HG02852 (cell line): ENCODE results near the gene RAB5B.
"Not testable (repeated sequence)": the region's sequence is repeated elsewhere in the genome, so short reads cannot be mapped to it uniquely, and the experiment has no call there.

Experiments
- ATAC-seq: cut with Tn5 transposase; IDR thresholded peaks from one replicate; pipeline ENCODE4 v1.9.1; 2021; ENCODE audit warnings: mild to moderate bottlenecking, moderate library complexity; ENCODE audit not compliant: unreplicated experiment

Gene RAB5B

GRCh38 chr12:56013482-56013881 lies 39.6 kb downstream of the RAB5B start:
- no peak for ATAC-seq

DNA sequence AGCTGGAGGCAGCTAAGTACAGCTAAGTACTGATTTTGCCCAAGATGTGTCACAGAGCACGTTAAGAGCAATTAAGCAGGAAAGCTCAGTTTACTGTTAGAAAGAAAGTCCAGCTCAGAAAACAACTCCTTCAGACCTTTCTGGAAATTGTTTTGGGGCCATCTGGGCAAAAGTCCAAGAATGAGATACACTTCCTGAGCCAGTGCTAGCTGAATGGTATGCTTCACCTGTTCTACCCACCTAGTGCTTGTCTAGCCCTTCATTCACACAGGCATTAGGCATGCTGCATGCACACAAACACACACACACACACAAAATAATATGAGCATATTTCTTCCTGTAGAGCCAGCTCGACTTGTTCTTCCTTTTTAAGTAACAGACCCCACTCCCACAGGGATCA lies 40.3 kb downstream of the RAB5B start:
- ATAC-seq: no peak

DNA sequence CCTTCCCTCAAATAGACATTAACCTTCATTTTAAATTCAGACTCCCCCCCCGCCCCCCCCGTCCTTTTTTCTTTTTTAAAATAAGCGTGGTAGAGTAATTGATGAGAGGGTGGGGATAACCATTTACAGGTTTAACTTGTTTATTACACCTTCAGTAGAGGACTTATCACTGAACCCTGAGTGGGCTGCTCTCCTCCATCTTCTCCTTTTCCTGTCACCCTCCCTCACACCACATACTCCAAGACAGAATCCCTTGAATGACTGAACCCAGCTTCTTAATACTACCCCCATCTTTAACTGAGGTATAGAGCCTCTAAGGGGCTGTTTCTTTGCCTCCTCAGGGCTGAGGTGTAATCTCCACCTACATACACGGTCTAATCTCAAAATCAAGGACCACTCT lies 43.3 kb downstream of the RAB5B start:
- ATAC-seq: no peak

GRCh38 chr12:56018356-56018755 lies 44.5 kb downstream of the RAB5B start:
- no peak for ATAC-seq

DNA sequence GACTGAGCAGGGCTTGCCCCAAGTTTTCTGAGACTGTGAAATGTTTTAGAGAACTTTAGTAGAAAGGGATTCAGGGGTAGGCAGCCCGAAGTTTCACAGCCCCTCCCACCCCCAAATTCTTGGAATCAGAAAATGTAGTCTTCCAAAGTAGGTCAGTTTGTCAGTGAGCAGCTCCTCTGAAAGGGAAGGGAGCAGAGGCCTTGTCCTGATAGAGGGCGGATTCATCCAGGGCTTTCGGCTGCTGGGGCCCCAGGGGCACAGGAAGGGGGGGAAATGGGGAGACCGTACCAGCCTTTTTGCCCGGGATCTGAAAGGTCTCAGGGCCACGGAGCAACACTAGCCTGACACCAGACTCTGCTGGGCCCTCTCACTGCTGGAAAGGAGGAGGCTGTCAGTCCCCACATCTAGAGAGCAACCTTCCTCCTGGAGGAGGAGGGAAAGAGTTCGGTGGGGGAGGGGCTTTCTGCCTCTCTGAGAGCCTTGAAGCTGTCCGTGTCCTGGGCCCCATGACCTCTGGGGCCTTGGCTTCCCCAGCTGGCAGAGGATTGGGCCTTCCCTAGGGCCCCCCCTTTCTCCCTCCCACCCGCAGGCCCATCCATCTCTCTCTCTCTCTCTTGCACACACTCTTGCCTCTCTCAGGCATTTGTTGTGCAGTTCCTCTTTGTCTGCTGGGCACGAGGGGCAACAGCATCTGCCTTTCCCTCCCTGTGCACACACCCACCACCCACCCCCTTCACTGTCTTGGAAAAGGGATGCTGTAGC lies 46.7 kb downstream of the RAB5B start, which contains the start of gene IKZF4:
Gene IKZF4, plus strand, starts transcription at position 621 of the 762 bp plus-strand sequence. CDS start 451 bp downstream, outside the sequence.
- no peak for ATAC-seq

DNA sequence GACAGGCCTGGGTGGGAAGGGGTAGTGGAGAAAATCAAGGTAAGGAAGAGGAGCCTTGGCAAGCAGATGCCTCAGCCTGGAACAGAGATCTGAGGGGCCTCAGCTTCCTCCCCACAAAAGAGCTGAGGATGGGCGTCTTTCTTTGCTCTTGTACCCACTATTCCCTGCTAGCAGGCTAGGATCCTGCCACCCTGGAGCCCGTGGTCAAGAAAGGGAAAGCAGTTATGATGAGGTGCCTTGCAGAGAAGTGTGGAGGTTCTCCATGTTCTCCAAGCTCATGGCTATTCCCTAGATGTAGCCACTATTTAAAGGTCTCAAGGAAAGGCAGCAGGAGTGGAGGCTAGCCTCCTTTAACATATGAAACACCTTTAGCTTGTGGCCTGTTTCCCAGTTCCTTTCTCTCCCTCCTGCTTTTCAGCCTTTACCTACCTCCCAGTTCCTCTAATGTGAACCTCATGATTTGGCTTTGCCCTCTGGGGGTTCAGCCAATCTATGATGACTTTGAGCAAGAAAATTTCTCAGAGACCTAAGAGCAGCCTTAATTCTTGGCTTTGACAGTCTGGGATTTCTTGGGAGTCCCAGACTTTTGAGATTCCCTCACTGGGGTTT lies 48.1 kb downstream of the RAB5B start:
- no peak for ATAC-seq

DNA sequence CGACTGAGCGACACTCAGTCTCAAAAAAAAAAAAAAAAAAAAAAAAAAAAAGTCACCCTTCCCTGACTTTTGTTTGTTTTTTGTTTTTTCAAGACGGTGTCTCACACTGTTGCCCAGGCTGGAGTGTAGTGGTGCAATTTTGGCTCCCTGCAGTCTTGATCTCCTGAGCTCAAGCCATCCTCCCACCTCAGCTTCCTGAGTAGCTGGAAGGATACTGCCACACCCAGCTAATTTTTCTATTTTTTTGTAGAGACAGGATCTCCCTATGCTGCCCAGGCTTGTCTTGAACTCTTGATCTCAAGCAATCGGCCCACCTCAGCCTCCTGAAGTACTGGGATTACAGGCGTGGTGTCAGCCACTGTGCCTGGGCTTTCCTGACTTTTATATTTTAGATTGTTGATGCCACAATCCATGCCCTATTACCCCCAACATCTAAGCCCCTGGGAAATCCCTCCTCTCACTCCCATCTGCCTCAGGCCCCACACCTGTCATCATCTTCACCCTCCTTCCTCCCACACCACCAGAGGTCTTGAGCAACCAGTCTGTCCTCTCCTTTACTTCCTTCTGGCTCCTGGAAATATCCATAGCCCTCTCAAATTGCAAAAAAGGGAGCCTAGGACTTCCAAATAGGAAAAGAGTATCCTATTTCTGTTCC lies 54.8 kb downstream of the RAB5B start:
- ATAC-seq: no peak

GRCh38 chr12:56029166-56029519 lies 55.3 kb downstream of the RAB5B start:
- no peak for ATAC-seq

DNA sequence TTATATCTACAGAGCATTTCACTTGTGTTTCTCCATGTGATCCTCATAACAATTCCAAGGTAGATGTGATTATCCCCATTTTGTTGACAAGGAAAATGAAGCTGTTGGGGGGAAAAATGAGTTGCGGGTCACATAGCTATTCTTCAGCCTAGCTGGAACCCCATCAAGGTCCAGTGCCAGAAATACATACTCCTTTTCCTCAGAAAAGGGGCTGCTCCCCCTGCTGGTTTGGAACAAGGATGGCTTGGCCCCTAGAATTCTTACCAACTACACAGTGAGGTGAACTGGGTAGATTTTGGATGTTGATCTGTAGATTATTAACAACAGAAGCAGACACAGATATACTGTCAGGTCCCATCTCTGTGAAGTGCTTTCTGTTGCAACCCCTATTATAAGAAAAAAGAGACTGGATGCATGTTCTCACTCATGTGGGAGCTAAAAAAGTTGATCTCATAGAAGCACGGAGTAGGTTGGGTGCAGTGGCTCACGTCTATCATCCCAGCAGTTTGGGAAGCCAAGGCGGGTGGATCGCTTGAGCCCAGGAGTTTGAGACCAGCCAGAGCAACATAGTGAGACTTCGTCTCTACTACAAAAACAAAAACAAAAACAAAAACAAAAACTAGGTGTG lies 55.9 kb downstream of the RAB5B start:
- ATAC-seq: no peak

- ATAC-seq: no peak
These were observed 58.1 kb downstream of the RAB5B start for GRCh38 chr12:56031987-56032386.

GRCh38 chr12:56034586-56035332 lies 60.9 kb downstream of the RAB5B start:
- no peak for ATAC-seq

DNA sequence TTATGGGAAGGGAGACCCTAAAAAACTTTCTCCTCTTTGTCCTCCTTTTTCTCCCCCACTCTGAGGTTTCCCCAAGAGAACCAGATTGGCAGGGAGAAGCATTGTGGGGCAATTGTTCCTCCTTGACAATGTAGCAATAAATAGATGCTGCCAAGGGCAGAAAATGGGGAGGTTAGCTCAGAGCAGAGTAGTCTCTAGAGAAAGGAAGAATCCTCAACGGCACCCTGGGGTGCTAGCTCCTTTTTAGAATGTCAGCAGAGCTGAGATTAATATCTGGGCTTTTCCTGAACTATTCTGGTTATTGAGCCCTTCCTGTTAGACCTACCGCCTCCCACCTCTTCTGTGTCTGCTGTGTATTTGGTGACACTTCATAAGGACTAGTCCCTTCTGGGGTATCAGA lies 63.3 kb downstream of the RAB5B start:
- no peak for ATAC-seq

DNA sequence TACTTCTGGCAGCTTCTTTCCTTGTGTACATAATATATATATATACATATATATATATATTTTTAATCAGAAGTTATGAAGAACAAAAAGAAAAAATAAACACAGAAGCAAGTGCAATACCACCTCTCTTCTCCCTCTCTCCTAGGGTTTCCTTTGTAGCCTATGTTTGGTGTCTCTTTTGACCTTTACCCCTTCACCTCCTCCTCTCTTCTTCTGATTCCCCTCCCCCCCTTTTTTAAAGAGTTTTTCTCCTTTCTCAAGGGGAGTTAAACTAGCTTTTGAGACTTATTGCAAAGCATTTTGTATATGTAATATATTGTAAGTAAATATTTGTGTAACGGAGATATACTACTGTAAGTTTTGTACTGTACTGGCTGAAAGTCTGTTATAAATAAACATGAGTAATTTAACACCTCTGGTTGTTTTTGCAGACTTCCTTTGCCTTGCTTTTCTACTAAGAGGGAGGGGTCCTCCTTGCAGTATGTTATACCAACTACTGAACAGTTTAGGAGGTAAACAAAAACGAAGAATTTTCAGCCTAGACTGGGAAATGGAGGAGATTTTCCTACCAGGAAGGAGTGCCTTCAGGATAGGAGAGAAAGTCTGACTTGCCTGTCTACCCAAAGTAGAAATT lies 64.3 kb downstream of the RAB5B start:
- no peak for ATAC-seq

DNA sequence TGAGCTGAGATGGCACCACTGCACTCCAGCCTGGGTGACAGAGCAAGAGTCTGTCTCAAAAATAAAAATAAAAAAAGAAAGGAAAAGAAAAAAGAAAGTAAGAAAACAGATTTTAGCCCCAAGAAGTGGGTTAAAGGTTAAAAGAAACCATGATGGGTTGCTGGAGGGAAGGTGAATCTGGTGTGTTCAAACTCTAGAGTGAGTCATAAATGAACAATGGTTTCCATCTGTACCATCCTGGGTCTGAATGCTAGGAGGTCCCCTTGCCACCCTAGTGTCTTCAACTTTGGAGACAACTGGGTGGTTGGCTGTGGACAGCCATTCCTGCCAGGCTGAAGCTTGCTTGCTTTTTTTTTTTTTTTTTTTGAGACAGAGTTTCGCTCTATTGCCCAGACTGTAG lies 66.3 kb downstream of the RAB5B start:
- no peak for ATAC-seq

GRCh38 chr12:56040963-56041551 lies 67.2 kb downstream of the RAB5B start:
- ATAC-seq: no peak

- ATAC-seq: peak; percentile 92
These were observed 67.9 kb downstream of the RAB5B start, which contains the start of gene RPS26 for GRCh38 chr12:56041552-56042429. TSS of gene RPS26 (plus strand) at chr12:56041918. CDS start at chr12:56042167, 249 bp downstream.

DNA sequence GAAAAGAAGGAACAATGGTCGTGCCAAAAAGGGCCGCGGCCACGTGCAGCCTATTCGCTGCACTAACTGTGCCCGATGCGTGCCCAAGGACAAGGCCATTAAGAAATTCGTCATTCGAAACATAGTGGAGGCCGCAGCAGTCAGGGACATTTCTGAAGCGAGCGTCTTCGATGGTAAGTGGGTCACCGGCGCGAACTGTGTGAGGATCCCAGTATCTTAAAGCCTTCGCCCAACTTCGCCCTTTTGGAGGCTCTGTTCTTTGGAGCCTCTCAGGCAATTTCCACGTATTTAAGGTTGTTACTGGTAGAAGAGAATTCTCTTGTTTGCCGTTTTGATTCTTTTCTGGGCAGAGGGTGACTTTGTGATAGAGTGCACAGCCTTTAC lies 68.5 kb downstream of the RAB5B start:
- not testable (repeated sequence) for ATAC-seq

GRCh38 chr12:56042843-56043242 lies 69.0 kb downstream of the RAB5B start:
- ATAC-seq: no peak
